HEK293T (cell line): Measurements from ENCODE around the gene IQSEC1.

Experiments
- CTCF ChIA-PET: fragments of 350-600 bp; formaldehyde crosslinking; extraction: SDS; loops from one replicate; lab custom pipeline; 2021; ENCODE audit warnings: antibody characterized with exemption, inconsistent platforms; lab: Yijun Ruan, JAX
- POLR2A ChIA-PET: fragments of 350-600 bp; formaldehyde crosslinking; extraction: SDS; loops from one replicate; lab custom pipeline; 2020; ENCODE audit warnings: antibody characterized with exemption, inconsistent platforms; lab: Yijun Ruan, JAX
- DNase-seq: peaks from one replicate; pipeline ENCODE4 v3.0.0; 2012; ENCODE audit warnings: mixed read lengths; ENCODE audit errors: extremely low spot score
- ARNT ChIP-seq: fragments of 450-650 bp; IDR thresholded peaks from 2 replicates; pipeline ENCODE4 v1.6.1; 2017; ENCODE audit warnings: mild to moderate bottlenecking
- BHLHE40 ChIP-seq: fragments of 450-650 bp; IDR thresholded peaks from 2 replicates; pipeline ENCODE4 v1.6.1; 2016; ENCODE audit warnings: mild to moderate bottlenecking, moderate library complexity, borderline replicate concordance
- CTBP1 ChIP-seq: fragments of 450-650 bp; IDR thresholded peaks from 2 replicates; pipeline ENCODE4 v1.6.1; 2016; ENCODE audit warnings: borderline replicate concordance
- ELF4 ChIP-seq: fragments of 450-650 bp; IDR thresholded peaks from 2 replicates; pipeline ENCODE4 v1.6.1; 2017; ENCODE audit warnings: antibody characterized with exemption
- FOXA1 ChIP-seq: fragments of 450-650 bp; IDR thresholded peaks from 2 replicates; pipeline ENCODE4 v1.6.1; 2016; ENCODE audit warnings: mild to moderate bottlenecking
- FOXK2 ChIP-seq: fragments of 450-650 bp; IDR thresholded peaks from 2 replicates; pipeline ENCODE4 v1.6.1; 2016; ENCODE audit warnings: mild to moderate bottlenecking
- FOXM1 ChIP-seq: fragments of 450-650 bp; IDR thresholded peaks from 2 replicates; pipeline ENCODE4 v1.6.1; 2017; ENCODE audit warnings: mild to moderate bottlenecking, borderline replicate concordance
- HDGF ChIP-seq: fragments of 450-650 bp; IDR thresholded peaks from 2 replicates; pipeline ENCODE4 v1.6.1; 2017; ENCODE audit warnings: antibody characterized with exemption, borderline replicate concordance
- L3MBTL2 ChIP-seq: fragments of 450-650 bp; conservative IDR thresholded peaks from 2 replicates; pipeline ENCODE4 v1.6.1; 2016; ENCODE audit warnings: mild to moderate bottlenecking
- LEF1 ChIP-seq: fragments of 450-650 bp; IDR thresholded peaks from 2 replicates; pipeline ENCODE4 v1.6.1; 2017; ENCODE audit warnings: mild to moderate bottlenecking, borderline replicate concordance
- NFRKB ChIP-seq: fragments of 450-650 bp; IDR thresholded peaks from 2 replicates; pipeline ENCODE4 v1.6.1; 2016; ENCODE audit warnings: mild to moderate bottlenecking, moderate library complexity
- PKNOX1 ChIP-seq: fragments of 450-650 bp; IDR thresholded peaks from 2 replicates; pipeline ENCODE4 v1.6.1; 2016
- SP1 ChIP-seq: fragments of 450-650 bp; IDR thresholded peaks from 2 replicates; pipeline ENCODE4 v1.6.1; 2017
- SUZ12 ChIP-seq: fragments of 450-650 bp; IDR thresholded peaks from 2 replicates; pipeline ENCODE4 v1.6.1; 2016; ENCODE audit warnings: mild to moderate bottlenecking
- TARDBP ChIP-seq: fragments of 450-650 bp; IDR thresholded peaks from 2 replicates; pipeline ENCODE4 v1.6.1; 2016
- ZNF384 ChIP-seq: fragments of 450-650 bp; IDR thresholded peaks from 2 replicates; pipeline ENCODE4 v1.6.1; 2016

The IQSEC1 gene

GRCh38 chr3:12938258-12938711 lies 134.9 kb downstream of the IQSEC1 start:
- TF ChIP-seq CTBP1 (no peak), NFRKB (no peak), PKNOX1 (no peak), L3MBTL2 (no peak), ELF4 (no peak), LEF1 (no peak), SP1 (no peak), HDGF (no peak), TARDBP (no peak), ARNT (no peak), FOXK2 (no peak), FOXA1 (no peak), SUZ12 (no peak)
- POLR2A ChIA-PET: no interaction called here
- no peak for DNase-seq
- CTCF ChIA-PET: no interaction called here

GRCh38 chr3:12935861-12936830 lies 137.1 kb downstream of the IQSEC1 start:
- ChIA-PET POLR2A (no interaction called here), CTCF (no interaction called here)
- TF ChIP-seq FOXK2: no peak
- TF ChIP-seq ELF4: no peak
- no peak for TF ChIP-seq SUZ12
- TF ChIP-seq L3MBTL2: no peak
- TF ChIP-seq LEF1: no peak
- no peak for TF ChIP-seq BHLHE40
- no peak for TF ChIP-seq SP1
- TF ChIP-seq TARDBP: no peak
- no peak for TF ChIP-seq FOXA1
- no peak for TF ChIP-seq PKNOX1
- no peak for TF ChIP-seq ARNT
- no peak for TF ChIP-seq ZNF384
- TF ChIP-seq NFRKB: no peak
- no peak for TF ChIP-seq FOXM1
- TF ChIP-seq CTBP1: no peak
- TF ChIP-seq HDGF: no peak
- DNase-seq: no peak

DNA sequence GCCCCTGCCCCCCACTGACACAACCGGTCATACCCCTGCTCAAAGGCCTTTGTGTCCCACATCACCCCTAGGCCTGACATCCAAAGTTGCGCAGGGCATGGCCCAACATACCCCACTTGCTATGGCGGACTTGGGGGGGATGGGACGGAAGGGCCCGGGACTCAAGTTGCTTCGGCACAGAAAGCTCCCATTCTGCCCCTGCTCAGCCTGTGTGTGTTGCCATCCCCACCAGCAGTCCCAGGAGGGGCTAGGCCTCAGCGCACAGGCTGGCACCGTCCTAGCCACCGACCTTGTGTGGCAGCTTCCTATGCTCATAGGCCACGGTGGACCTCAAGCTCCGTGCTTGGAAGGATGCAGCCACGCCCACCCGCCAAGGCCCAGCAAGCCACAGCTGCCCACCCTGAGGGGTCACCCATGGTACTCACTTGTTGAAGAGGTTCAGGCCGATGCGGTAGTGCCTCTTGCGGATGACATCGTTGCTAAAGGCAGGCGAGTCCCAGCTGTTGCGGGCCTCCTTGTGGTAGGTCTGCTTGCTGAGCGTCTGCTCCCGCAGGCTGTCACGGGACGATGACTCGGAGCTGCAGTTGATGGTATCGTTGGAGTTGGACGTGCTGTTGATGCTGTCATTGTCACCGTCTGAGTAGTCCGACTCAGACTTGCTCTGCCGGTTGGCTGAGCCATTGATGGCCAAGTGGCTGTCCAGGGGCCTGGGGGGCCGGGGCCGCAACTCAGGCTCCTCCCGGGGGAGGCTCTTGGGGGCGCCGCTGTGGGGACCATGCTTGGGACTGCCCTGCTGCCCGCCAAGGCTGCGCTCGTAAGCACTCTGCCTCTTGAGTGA lies 138.0 kb downstream of the IQSEC1 start:
- CTCF ChIA-PET: no interaction called here

GRCh38 chr3:12934431-12934830 lies 138.8 kb downstream of the IQSEC1 start:
- POLR2A ChIA-PET: no interaction called here
- TF ChIP-seq PKNOX1 (no peak), SP1 (no peak), NFRKB (no peak), LEF1 (no peak), SUZ12 (no peak), HDGF (no peak), CTBP1 (no peak), ELF4 (no peak), TARDBP (no peak), BHLHE40 (no peak), FOXM1 (no peak), ZNF384 (no peak), FOXA1 (no peak), ARNT (no peak), L3MBTL2 (no peak), FOXK2 (no peak)
- CTCF ChIA-PET: no interaction called here
- DNase-seq: no peak

More for the DNA sequence above, 138.0 kb downstream of the IQSEC1 start:
- POLR2A ChIA-PET: no interaction called here
- DNase-seq: no peak
- TF ChIP-seq SUZ12 (no peak), LEF1 (no peak), ELF4 (no peak), FOXM1 (no peak), SP1 (no peak), ZNF384 (no peak), ARNT (no peak), FOXA1 (no peak), NFRKB (no peak), TARDBP (no peak), PKNOX1 (no peak)

DNA sequence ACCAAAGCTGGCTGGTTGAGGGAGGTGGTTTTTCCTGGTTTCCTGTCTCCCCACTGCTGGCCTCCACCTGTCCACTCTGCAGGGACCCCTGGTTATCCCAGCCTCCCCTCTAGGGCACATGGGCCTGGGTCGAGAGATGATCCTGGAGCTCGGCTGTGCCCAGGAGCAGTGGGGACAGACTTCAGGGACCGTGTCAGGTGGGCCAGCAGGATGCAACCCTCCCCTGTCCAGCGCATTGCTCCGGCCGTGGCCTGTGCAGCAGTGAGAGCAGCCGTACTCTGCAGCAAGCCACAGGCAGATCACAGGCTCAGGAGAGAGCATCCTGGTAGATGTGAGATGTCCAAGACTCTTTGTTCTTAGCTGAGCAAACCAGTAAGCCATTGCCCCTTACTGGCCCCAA lies 139.3 kb downstream of the IQSEC1 start:
- no peak for DNase-seq
- no peak for TF ChIP-seq SUZ12
- TF ChIP-seq BHLHE40: no peak
- no peak for TF ChIP-seq FOXA1
- TF ChIP-seq ARNT: no peak
- no peak for TF ChIP-seq SP1
- TF ChIP-seq NFRKB: no peak
- TF ChIP-seq ZNF384: no peak
- TF ChIP-seq TARDBP: no peak
- no peak for TF ChIP-seq ELF4
- no peak for TF ChIP-seq PKNOX1
- no peak for TF ChIP-seq L3MBTL2
- TF ChIP-seq FOXK2: no peak
- no peak for TF ChIP-seq FOXM1
- no peak for TF ChIP-seq HDGF
- TF ChIP-seq LEF1: no peak
- no peak for TF ChIP-seq CTBP1
- POLR2A ChIA-PET: no interaction called here
- CTCF ChIA-PET: no interaction called here
